Pericardium fibroblast (primary cell): ENCODE measurements around the gene TBC1D13. TPM values are rescaled to one million over a fixed set of nuclear protein-coding genes. Genes with fewer than 3 reads are reported as not detected.

ENCODE experiments used
- total RNA-seq: library from RNA; depleted of rRNA; stranded (reverse); fragments of >200 nt; gene quantifications from 2 replicates; pipeline ENCODE4 v1.2.3, GENCODE V29; 2015

Gene TBC1D13, protein sequence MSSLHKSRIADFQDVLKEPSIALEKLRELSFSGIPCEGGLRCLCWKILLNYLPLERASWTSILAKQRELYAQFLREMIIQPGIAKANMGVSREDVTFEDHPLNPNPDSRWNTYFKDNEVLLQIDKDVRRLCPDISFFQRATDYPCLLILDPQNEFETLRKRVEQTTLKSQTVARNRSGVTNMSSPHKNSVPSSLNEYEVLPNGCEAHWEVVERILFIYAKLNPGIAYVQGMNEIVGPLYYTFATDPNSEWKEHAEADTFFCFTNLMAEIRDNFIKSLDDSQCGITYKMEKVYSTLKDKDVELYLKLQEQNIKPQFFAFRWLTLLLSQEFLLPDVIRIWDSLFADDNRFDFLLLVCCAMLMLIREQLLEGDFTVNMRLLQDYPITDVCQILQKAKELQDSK
- total RNA-seq: 10.8 and 12.5 TPM in 2 replicates

DNA sequence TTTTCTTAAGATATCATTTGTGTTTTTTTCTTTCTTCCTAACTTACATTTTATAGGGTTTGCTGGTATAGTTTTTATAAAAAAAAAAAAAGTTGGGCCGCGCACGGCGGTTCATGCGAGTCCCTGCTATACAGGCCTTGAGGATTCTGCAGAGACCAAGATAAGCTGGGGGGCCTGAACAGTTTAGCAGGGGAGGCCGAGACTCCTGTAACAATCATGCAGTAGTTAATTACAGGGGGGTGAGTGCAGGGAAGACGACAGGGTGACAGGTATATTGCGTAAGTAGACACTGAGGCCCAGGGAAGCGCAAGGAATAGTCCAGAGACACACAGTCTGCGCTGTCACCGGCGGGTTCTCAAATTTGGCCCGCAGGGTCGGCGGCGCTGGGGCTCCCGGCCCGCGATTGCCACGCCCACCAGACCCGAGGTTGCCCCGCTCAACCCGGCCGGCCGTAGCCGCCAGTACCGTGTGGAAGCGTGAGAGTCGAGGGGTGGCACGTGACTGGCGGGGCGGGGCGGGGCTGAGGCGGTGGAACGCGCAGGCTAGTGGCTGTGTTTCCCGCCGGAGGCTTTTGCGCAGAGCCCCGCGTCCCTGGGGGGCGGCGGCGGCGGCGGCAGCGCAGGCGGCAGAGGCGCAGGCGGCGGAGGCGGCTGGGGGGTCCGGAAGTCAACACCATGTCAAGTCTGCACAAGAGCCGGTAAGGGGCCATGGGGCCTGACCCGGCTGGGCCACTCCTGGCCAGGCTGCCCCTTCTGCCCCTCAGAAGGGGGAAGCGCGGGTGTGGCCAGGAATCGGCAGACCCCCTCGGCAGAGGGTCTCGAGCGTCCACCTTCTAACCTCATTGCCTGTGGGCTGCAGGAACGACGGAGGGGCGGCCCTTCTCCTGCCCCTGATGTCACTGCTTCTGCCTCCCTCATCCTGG, at the start of gene TBC1D13:
TSS of gene TBC1D13 (plus strand) at position 573 of the 921 bp plus-strand sequence. CDS start at position 674, 101 bp downstream.

DNA sequence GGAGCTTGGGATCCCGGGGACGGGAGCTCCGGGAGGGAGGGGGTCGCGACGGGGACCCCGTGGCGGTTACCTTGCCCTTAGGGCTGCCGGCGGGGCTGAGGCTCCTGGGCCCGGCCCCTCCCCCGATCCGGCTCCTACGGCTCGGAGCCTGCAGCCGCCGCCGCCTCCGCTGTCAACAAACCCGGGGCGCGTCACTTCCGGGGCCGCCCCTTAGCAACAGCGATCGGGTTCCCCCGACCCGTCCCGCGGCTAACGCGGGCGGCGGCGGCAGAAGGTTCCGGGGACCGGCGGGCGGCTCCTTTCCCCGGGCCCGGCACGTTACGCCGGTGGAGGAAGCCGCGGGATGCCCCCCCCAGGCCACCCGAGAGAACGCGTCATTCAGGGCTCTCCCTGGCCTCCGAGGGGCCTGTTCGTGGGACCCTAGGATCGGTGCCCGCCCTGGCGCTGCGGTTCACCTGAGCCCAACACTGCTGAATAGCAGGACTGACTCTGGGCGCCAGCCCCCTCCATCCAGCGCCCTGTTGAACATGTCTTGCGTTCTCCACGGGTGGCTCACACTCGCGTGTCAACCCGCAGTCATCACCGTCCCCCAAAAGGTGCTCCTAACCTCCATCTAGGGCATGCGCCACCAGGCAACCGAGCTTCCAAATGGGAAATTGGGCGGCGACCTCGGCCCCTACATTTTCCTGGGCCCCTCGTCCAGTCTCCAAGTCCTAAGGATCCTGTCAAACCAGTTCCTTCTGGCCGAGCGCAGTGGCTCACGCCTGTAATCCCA, 15.1 kb upstream of the TBC1D13 start, which contains the start of gene ZER1:
TSS of gene ZER1 (minus strand) at position 183 of the 775 bp plus-strand sequence. CDS start 16,362 bp downstream, outside the sequence.

DNA sequence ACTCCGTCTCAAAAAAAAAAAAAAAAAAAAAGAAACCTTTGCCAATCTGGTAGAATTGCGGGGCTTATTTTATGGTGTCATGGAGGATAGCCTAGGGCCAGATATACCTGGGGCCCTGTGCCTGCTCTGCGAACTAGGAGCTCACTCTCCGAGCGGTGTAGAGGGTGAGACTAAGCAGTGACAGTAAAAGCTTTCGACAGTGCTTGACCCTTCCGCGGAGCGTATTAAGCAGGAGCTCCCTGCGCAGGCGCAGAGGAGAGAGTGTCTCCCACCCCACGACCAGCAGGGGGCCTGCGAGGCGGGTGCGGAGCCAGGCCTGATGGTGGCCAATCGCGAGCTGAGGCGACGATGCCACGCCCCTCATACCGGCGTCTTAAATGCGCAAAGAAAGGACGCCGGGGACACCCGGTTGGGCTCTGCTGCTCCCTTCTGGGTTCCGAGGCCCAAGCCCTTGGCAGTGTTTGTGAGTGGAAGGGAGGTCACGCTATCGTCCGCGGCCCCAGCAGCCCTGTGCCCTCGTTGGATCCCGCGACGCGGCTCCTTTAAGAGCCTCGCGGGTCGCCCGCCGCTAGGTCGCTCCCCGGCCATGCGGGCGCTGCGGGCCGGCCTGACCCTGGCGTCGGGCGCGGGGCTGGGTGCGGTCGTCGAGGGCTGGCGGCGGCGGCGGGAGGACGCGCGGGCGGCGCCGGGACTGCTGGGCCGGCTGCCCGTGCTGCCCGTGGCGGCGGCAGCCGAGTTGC, 31.2 kb downstream of the TBC1D13 start, which contains the start of gene ENDOG:
TSS of gene ENDOG (plus strand) at position 402 of the 740 bp plus-strand sequence. CDS start at position 587, 185 bp downstream.

DNA sequence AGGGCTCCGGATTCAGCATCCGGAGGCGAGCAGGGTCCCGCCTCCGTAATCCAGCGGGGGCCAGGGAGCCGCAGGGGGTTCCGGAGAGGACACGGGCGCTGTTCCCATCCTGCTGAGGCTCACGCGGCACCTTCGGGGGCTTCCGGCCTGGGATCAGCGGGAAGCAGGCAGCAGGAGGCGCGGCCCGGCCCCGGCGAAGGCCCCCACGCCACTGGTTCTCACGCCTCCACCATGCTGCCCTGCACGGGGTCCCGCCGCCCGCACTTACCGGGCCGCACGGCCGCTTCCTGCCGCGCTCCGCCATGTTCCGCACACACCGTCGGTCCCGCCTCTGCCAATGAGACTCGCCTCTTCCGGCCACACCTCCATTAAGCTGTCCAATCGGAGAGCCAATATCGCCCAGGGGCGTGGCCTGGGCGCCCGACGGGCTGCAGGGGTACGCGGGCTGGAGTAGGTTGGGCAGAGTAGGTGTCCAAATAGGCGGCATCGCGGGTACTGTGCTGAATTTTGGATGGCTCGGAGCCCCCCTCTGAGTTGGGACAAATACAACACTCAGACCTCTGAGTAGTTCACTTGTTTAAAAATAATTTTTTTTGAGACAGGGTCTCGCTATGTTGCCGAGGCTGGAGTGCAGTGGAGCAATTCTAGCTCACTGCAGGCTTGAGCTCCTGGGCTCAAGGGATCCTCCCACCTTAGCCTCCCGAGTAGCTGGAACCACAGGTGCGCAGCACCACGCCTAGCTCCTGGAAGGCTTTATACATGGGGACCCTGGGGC, 42.6 kb downstream of the TBC1D13 start, which contains the start of gene SPOUT1:
TSS of gene SPOUT1 (minus strand) at position 318 of the 775 bp plus-strand sequence. CDS start at position 304, 14 bp downstream.

Other genes with a start within 250 kb of the TBC1D13 start
- 185 and 358 TPM in 2 replicates for gene SPTAN1, start 234.7 kb upstream of the TBC1D13 start, total RNA-seq
- gene DYNC2I2, start 130.4 kb upstream of the TBC1D13 start, total RNA-seq: 27.4 and 33.6 TPM in 2 replicates
- gene SET, start 98.0 kb upstream of the TBC1D13 start, total RNA-seq: 228 and 233 TPM in 2 replicates
- 1.0 and 1.8 TPM in 2 replicates for gene PKN3, start 84.8 kb upstream of the TBC1D13 start, total RNA-seq
- gene ZDHHC12, start 63.1 kb upstream of the TBC1D13 start, total RNA-seq: 44.8 and 52.5 TPM in 2 replicates
- gene ZER1, start 15.3 kb upstream of the TBC1D13 start, total RNA-seq: 23.9 and 28.9 TPM in 2 replicates
- 26.4 and 28.0 TPM in 2 replicates for gene ENDOG, start 31.2 kb downstream of the TBC1D13 start, total RNA-seq
- 12.5 and 17.7 TPM in 2 replicates for gene SPOUT1, start 42.5 kb downstream of the TBC1D13 start, total RNA-seq
- 2.7 and 5.8 TPM in 2 replicates for gene KYAT1, start 94.7 kb downstream of the TBC1D13 start, total RNA-seq
- gene LRRC8A, start 94.9 kb downstream of the TBC1D13 start, total RNA-seq: 21.3 and 31.4 TPM in 2 replicates
- 15.9 and 18.6 TPM in 2 replicates for gene PHYHD1, start 133.7 kb downstream of the TBC1D13 start, total RNA-seq
- 26.5 and 27.8 TPM in 2 replicates for gene DOLK, start 160.3 kb downstream of the TBC1D13 start, total RNA-seq
- gene NUP188, start 160.4 kb downstream of the TBC1D13 start, total RNA-seq: 14.2 and 16.9 TPM in 2 replicates
- gene SH3GLB2, start 241.1 kb downstream of the TBC1D13 start, total RNA-seq: 33.7 and 44.5 TPM in 2 replicates
- gene MIGA2, start 249.4 kb downstream of the TBC1D13 start, total RNA-seq: 17.8 and 22.5 TPM in 2 replicates